Measurements from ENCODE around the gene CHD1.

The CHD1 gene

DNA sequence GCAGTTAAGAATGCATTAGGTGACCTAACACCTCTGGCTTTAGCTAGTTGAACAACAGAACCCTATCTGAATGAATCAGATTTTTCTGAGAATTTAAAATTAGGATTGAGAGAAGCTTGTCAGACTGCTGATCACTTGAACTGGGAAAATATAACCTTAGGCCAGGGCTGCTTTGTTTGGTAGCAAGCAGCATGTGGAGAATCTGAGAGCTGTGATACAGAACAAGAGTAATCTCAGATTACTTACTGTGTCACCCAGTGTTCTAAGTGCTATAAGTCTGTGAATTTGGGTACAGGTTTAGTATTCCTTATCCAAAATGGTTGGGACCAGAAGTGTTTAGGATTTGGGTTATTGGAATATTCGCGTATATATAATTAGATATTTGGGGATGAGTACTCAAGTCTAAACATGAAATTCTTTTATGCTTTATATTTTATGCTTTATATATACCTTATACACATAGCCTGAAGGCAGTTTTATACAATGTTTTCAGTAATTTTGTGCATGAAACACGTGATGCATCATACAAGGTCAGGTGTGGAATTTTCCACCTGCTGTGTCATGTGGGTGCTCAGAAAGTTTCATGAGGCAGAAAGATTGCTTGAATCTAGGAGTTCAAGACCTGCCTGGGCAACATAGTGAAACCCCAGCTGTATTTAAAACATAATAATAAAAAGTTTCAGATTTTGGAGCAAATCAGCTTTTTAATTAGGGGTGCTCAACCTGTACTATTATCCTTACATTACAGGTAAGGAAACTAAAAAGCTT lies 8.3 kb upstream of the CHD1 start:
- DNase-seq, result no peak
- H3K4me3 ChIP-seq (ENCODE audit: control insufficient read depth in 1 of 7, extremely low read depth in 1 of 7, insufficient read depth in 4 of 7, low read depth in 2 of 7, low read length in 6 of 7), result no peak overlapping the region
- H3K9me3 ChIP-seq (ENCODE audit: control extremely low read depth in 1 of 5, control insufficient read depth in 4 of 5, insufficient read depth in 2 of 5, low read depth in 1 of 5, low read length in 4 of 5), result no peaks in the 10 kb centered on the region
- peaks cover 9 to 20% (median 12%) of the 10 kb centered on the region in 4 experiments for H3K4me1 ChIP-seq (ENCODE audit: control extremely low read depth in 1 of 4, control insufficient read depth in 4 of 4, insufficient read depth in 4 of 4, low read length in 3 of 4)
- POLR2A ChIA-PET, result no interaction called here
- no peak overlapping the region for H3K27ac ChIP-seq (ENCODE audit: insufficient read depth in 1 of 2, low read depth in 1 of 2, low read length in 2 of 2, poor library complexity in 1 of 2, severe bottlenecking in 2 of 2)
- H3K36me3 ChIP-seq (ENCODE audit: control insufficient read depth in 4 of 4, insufficient read depth in 4 of 4, low read length in 3 of 4), result no peaks in the 10 kb centered on the region
- CTCF ChIA-PET, result interaction anchor here (0.5 to 1.6 kb wide), 6 partner anchors 13 to 1778 kb away, joined by 3 to 4 read pairs (median 3); no protein-coding TSS in a partner anchor
- no CpG with 5 or more reads among the region's 3 CpGs for WGBS (ENCODE audit: insufficient coverage)
- H3K27me3 ChIP-seq (replicated peaks in 2 of 5; ENCODE audit: control insufficient read depth in 4 of 5, insufficient read depth in 5 of 5, low read length in 4 of 5), result no peaks in the 10 kb centered on the region

DNA sequence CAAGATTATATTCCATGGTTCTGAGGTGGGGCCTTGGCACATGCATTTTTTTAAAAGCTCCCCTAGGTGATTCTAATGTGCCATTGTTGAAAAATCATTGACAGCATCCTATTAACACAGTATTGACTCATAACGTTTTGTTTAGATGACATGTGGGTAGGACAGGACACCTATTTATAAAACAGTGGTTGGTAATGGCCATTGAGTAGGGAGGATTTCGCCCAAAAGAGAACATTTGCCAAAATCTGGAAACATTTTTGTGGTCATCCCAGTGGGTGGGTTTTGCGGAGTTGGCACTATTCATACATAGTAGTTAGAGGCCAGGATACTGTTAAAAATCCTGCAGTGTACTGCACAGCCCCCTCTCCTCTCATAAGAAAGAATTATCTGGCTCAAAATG lies 6.4 kb upstream of the CHD1 start:
- no peak for DNase-seq
- Histone ChIP-seq H3K27me3 (replicated peaks in 2 of 5; ENCODE audit: control insufficient read depth in 4 of 5, insufficient read depth in 5 of 5, low read length in 4 of 5) (no peaks in the 10 kb centered on the region), H3K36me3 (ENCODE audit: control insufficient read depth in 4 of 4, insufficient read depth in 4 of 4, low read length in 3 of 4) (no peaks in the 10 kb centered on the region), H3K27ac (ENCODE audit: insufficient read depth in 1 of 2, low read depth in 1 of 2, low read length in 2 of 2, poor library complexity in 1 of 2, severe bottlenecking in 2 of 2) (no peak overlapping the region), H3K4me3 (ENCODE audit: control insufficient read depth in 1 of 7, extremely low read depth in 1 of 7, insufficient read depth in 4 of 7, low read depth in 2 of 7, low read length in 6 of 7) (no peak overlapping the region), H3K9me3 (ENCODE audit: control extremely low read depth in 1 of 5, control insufficient read depth in 4 of 5, insufficient read depth in 2 of 5, low read depth in 1 of 5, low read length in 4 of 5) (no peaks in the 10 kb centered on the region), H3K4me1 (ENCODE audit: control extremely low read depth in 1 of 4, control insufficient read depth in 4 of 4, insufficient read depth in 4 of 4, low read length in 3 of 4) (peaks cover 13 to 29% (median 18%) of the 10 kb centered on the region in 4 experiments)
- ChIA-PET POLR2A (no interaction called here), CTCF (no interaction called here)
- 83% methylated on average over 1 of the region's 3 CpGs for WGBS (ENCODE audit: insufficient coverage)

DNA sequence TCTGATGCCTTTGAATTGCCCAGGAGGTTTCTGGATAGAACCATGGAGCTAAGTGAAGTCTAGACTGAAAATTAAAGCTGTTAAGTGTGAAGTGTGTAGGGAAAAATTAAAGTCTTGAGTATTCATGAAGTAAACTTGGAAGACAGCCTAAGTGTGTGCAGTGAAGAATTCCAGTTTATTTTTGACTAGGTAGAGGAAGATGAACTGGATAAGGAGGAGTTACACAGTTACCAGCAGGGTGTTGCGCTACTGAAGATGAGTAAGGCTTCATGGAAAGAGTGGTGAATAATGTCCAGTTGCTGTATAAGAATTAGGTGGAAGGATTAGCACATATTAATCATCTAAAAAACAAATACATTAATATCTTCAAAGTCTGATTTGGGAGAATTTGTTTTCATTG lies 5.7 kb upstream of the CHD1 start:
- POLR2A ChIA-PET, result no interaction called here
- no peaks in the 10 kb centered on the region for H3K9me3 ChIP-seq (ENCODE audit: control extremely low read depth in 1 of 5, control insufficient read depth in 4 of 5, insufficient read depth in 2 of 5, low read depth in 1 of 5, low read length in 4 of 5)
- no peak overlapping the region for H3K4me3 ChIP-seq (ENCODE audit: control insufficient read depth in 1 of 7, extremely low read depth in 1 of 7, insufficient read depth in 4 of 7, low read depth in 2 of 7, low read length in 6 of 7)
- H3K36me3 ChIP-seq (ENCODE audit: control insufficient read depth in 4 of 4, insufficient read depth in 4 of 4, low read length in 3 of 4), result no peaks in the 10 kb centered on the region
- WGBS (ENCODE audit: insufficient coverage), result no CpG with 5 or more reads among the region's 1 CpG
- H3K27me3 ChIP-seq (replicated peaks in 2 of 5; ENCODE audit: control insufficient read depth in 4 of 5, insufficient read depth in 5 of 5, low read length in 4 of 5), result no peaks in the 10 kb centered on the region
- H3K4me1 ChIP-seq (ENCODE audit: control extremely low read depth in 1 of 4, control insufficient read depth in 4 of 4, insufficient read depth in 4 of 4, low read length in 3 of 4), result peaks cover 17 to 33% (median 22%) of the 10 kb centered on the region in 4 experiments
- DNase-seq, result no peak
- CTCF ChIA-PET, result interaction anchor here (1.2 kb wide), 1 partner anchor 93 kb away, joined by 5 read pairs; no protein-coding TSS in a partner anchor
- H3K27ac ChIP-seq (ENCODE audit: insufficient read depth in 1 of 2, low read depth in 1 of 2, low read length in 2 of 2, poor library complexity in 1 of 2, severe bottlenecking in 2 of 2), result no peak overlapping the region

DNA sequence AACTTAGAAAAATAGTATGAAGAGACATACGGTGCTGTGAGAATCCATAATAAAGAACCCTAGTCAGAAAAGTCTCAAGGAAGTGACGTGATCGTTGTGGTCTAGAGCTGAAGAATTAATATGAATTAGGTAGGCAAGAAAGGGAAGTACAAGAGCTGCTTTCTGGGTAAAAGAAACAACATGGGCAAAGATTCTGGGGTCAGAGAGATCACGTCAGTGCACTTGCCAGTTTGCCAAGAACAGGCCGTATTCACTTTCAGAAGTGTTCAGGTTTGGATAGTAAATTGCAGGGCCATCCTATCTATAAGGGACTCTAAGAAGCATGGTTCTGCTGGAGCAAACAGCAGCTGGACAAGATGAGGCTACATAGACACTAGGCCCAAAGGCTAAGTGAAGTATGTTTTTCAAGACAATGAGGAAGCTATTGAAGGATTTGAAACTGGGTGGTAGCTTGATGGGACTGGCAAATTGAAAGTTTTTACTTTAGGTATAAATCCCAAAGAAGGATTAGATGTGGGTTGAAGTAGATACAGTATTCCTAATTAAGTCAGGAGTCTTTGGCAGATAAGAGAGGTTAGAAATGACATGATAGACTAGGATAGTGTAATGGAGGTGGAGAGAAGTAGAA lies 4.8 kb upstream of the CHD1 start:
- no peaks in the 10 kb centered on the region for H3K36me3 ChIP-seq (ENCODE audit: control insufficient read depth in 4 of 4, insufficient read depth in 4 of 4, low read length in 3 of 4)
- H3K4me1 ChIP-seq (ENCODE audit: control extremely low read depth in 1 of 4, control insufficient read depth in 4 of 4, insufficient read depth in 4 of 4, low read length in 3 of 4), result peaks cover 17 to 33% (median 22%) of the 10 kb centered on the region in 4 experiments
- no peaks in the 10 kb centered on the region for H3K27me3 ChIP-seq (replicated peaks in 2 of 5; ENCODE audit: control insufficient read depth in 4 of 5, insufficient read depth in 5 of 5, low read length in 4 of 5)
- ChIA-PET POLR2A (interaction anchor here (1.1 kb wide), 1 partner anchor 91 kb away, joined by 3 read pairs; no protein-coding TSS in a partner anchor), CTCF (interaction anchor here (0.7 to 1.2 kb wide), 5 partner anchors 8 to 164 kb away, joined by 3 to 5 read pairs (median 3); no protein-coding TSS in a partner anchor)
- H3K4me3 ChIP-seq (ENCODE audit: control insufficient read depth in 1 of 7, extremely low read depth in 1 of 7, insufficient read depth in 4 of 7, low read depth in 2 of 7, low read length in 6 of 7), result peak overlapping the region in 1 of 7 experiments; percentile 31
- H3K27ac ChIP-seq (ENCODE audit: insufficient read depth in 1 of 2, low read depth in 1 of 2, low read length in 2 of 2, poor library complexity in 1 of 2, severe bottlenecking in 2 of 2), result peak overlapping the region; percentile 67 to 83
- peak; percentile 83 to 94 (median 90) for DNase-seq
- WGBS (ENCODE audit: insufficient coverage), result 0% methylated on average over 4 of the region's 5 CpGs
- H3K9me3 ChIP-seq (ENCODE audit: control extremely low read depth in 1 of 5, control insufficient read depth in 4 of 5, insufficient read depth in 2 of 5, low read depth in 1 of 5, low read length in 4 of 5), result no peaks in the 10 kb centered on the region

DNA sequence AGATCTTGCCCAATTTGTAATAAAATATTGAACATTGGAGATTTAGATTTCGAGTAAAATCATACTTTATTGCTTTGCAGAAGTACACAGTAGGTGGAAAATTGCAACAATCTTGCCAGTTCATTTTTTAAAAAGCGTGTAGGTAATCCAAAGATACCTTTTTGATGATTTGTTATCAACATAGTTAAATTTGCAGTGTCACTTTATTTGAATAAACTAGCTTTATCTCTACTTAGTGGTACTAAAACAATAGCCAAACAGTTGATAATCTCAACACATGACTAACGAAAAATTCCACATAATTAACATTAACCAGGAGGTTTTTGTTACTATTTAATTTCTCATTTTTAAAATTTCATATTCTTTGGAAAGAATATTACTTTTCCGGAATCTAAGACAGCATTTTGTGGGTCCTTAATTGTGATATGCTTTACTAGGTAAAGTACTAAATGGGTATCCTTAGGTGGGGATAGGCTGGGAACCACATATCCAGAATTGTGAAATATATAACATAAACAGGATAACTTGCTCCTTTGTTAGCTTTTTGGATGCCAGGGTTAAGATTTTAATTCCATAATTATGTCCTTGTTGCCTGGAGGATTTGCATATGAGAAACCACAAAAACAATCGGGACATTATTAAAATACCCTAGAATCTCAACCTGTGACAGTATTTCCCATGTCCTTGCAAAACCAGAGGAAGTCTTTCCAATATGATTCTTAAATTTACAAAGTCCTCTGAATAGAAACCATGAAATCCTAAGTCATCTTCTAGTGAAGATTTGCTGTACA lies 2.4 kb upstream of the CHD1 start:
- DNase-seq, result no peak
- ChIA-PET CTCF (interaction anchor here (1.0 kb wide), 1 partner anchor 7 kb away, joined by 3 read pairs; no protein-coding TSS in a partner anchor), POLR2A (no interaction called here)
- 80% methylated on average over 1 of the region's 5 CpGs for WGBS (ENCODE audit: insufficient coverage)
- Histone ChIP-seq H3K4me1 (ENCODE audit: control extremely low read depth in 1 of 4, control insufficient read depth in 4 of 4, insufficient read depth in 4 of 4, low read length in 3 of 4) (peaks cover 17 to 47% (median 29%) of the 10 kb centered on the region in 4 experiments), H3K4me3 (ENCODE audit: control insufficient read depth in 1 of 7, extremely low read depth in 1 of 7, insufficient read depth in 4 of 7, low read depth in 2 of 7, low read length in 6 of 7) (no peak overlapping the region), H3K9me3 (ENCODE audit: control extremely low read depth in 1 of 5, control insufficient read depth in 4 of 5, insufficient read depth in 2 of 5, low read depth in 1 of 5, low read length in 4 of 5) (no peaks in the 10 kb centered on the region), H3K27me3 (replicated peaks in 2 of 5; ENCODE audit: control insufficient read depth in 4 of 5, insufficient read depth in 5 of 5, low read length in 4 of 5) (no peaks in the 10 kb centered on the region), H3K27ac (ENCODE audit: insufficient read depth in 1 of 2, low read depth in 1 of 2, low read length in 2 of 2, poor library complexity in 1 of 2, severe bottlenecking in 2 of 2) (peak overlapping the region in 1 of 2 experiments; percentile 99), H3K36me3 (ENCODE audit: control insufficient read depth in 4 of 4, insufficient read depth in 4 of 4, low read length in 3 of 4) (no peaks in the 10 kb centered on the region)

DNA sequence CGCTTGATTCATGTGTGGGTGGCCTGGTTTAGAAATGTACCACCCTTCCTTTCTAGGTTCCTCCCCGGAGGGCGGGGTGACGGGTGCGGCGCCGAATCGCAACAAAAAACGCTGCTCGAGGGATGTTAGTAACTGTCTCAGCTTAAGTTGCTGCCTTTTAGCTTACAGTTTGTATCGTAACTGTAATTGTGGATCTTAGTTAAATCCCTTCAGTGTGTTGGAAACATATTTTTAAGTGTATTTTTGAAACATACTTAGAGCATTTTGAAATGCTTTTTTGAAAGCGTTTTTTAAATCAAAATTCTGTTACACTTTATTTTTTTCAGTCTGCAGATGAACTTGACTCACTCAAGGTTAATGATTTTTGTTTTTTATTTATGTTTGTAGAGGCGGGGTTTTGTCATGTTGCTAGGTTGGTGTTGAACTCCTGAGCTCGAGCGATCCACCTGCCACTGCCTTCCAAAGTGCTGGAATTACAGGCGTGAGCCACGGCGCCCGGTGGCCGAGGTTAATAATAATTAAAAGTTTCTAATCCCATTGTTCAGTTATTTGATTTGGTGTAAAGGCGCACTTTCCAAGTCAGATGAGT lies 997 bp upstream of the CHD1 start:
- Histone ChIP-seq H3K36me3 (ENCODE audit: control insufficient read depth in 4 of 4, insufficient read depth in 4 of 4, low read length in 3 of 4) (peaks cover 0 to 8% (median 3%) of the 10 kb centered on the region in 4 experiments), H3K27me3 (replicated peaks in 2 of 5; ENCODE audit: control insufficient read depth in 4 of 5, insufficient read depth in 5 of 5, low read length in 4 of 5) (no peaks in the 10 kb centered on the region), H3K4me1 (ENCODE audit: control extremely low read depth in 1 of 4, control insufficient read depth in 4 of 4, insufficient read depth in 4 of 4, low read length in 3 of 4) (peaks cover 17 to 47% (median 33%) of the 10 kb centered on the region in 4 experiments), H3K9me3 (ENCODE audit: control extremely low read depth in 1 of 5, control insufficient read depth in 4 of 5, insufficient read depth in 2 of 5, low read depth in 1 of 5, low read length in 4 of 5) (no peaks in the 10 kb centered on the region), H3K4me3 (ENCODE audit: control insufficient read depth in 1 of 7, extremely low read depth in 1 of 7, insufficient read depth in 4 of 7, low read depth in 2 of 7, low read length in 6 of 7) (peak overlapping the region; percentile 79 to 98 (median 94)), H3K27ac (ENCODE audit: insufficient read depth in 1 of 2, low read depth in 1 of 2, low read length in 2 of 2, poor library complexity in 1 of 2, severe bottlenecking in 2 of 2) (peak overlapping the region; percentile 98 to 99)
- DNase-seq, result no peak
- CTCF ChIA-PET, result interaction anchor here (1.0 to 2.1 kb wide), 5 partner anchors 9 to 103 kb away, joined by 3 to 9 read pairs (median 4); no protein-coding TSS in a partner anchor
- WGBS (ENCODE audit: insufficient coverage), result 0% methylated on average over 2 of the region's 21 CpGs
- POLR2A ChIA-PET, result no interaction called here

Measured in common myeloid progenitor, CD34-positive (primary cell).